Kidney epithelial cell (primary cell): ENCODE data around the gene GLE1. TPM values are rescaled to one million over a fixed set of nuclear protein-coding genes. Genes with fewer than 3 reads are reported as not detected.

Experiments
- DNase-seq: peaks from one replicate; pipeline ENCODE4 v3.0.0-alpha.2; 2010; ENCODE audit warnings: low read depth
- H3K27me3 ChIP-seq: 2 replicates; pipeline ENCODE4 v1.6.0; 2011; ENCODE audit warnings: low read length; ENCODE audit not compliant: control insufficient read depth, insufficient read depth
- H3K36me3 ChIP-seq: 2 replicates; pipeline ENCODE4 v1.5.1; 2011; ENCODE audit warnings: low read length; ENCODE audit not compliant: control insufficient read depth, insufficient read depth
- H3K4me3 ChIP-seq: 2 replicates; pipeline ENCODE4 v1.5.1; 2011; ENCODE audit warnings: low read depth, mild to moderate bottlenecking, control low read depth, low read length
- CTCF ChIP-seq: IDR thresholded peaks from 2 replicates; pipeline ENCODE4 v1.5.1; 2011; ENCODE audit warnings: mild to moderate bottlenecking, moderate library complexity, low read length, control low read depth, inconsistent platforms; ENCODE audit not compliant: insufficient read depth, poor library complexity, severe bottlenecking
- total RNA-seq: library from RNA; depleted of rRNA; stranded (reverse); fragments of >200 nt; gene quantifications from 2 replicates; pipeline ENCODE4 v1.2.3, GENCODE V29; 2015

The GLE1 gene
- total RNA-seq, 1 donor from 2014 or later = 31.7 TPM

GRCh38 chr9:128551657-128552152 is 47.2 kb downstream of the GLE1 start:
- no peak for DNase-seq
- no peak for TF ChIP-seq CTCF
- Histone ChIP-seq H3K27me3 (no peaks in the 10 kb centered on the region), H3K36me3 (no peaks in the 10 kb centered on the region), H3K4me3 (peak overlapping the region; percentile 92)

- peak within 1 kb of the TSS; percentile 92 for H3K4me3 ChIP-seq
- no peaks in the 10 kb centered on the region for H3K27me3 ChIP-seq
- no peak for DNase-seq
- no peaks in the 10 kb centered on the region for H3K36me3 ChIP-seq
- TF ChIP-seq CTCF = no peak
Observed at GRCh38 chr9:128552153-128552743, 47.7 kb downstream of the GLE1 start, which contains the start of gene SPTAN1. Gene SPTAN1 (plus strand): TSS chr9:128552587. CDS start chr9:128566741, 14,154 bp downstream.

GRCh38 chr9:128552744-128553440 is 48.4 kb downstream of the GLE1 start:
- H3K27me3 ChIP-seq = no peaks in the 10 kb centered on the region
- peak overlapping the region; percentile 92 for H3K4me3 ChIP-seq
- H3K36me3 ChIP-seq = no peaks in the 10 kb centered on the region
- DNase-seq = no peak
- no peak for TF ChIP-seq CTCF

GRCh38 chr9:128553728-128554127 is 49.2 kb downstream of the GLE1 start:
- peak overlapping the region; percentile 92 for H3K4me3 ChIP-seq
- no peaks in the 10 kb centered on the region for H3K27me3 ChIP-seq
- no peak for DNase-seq
- no peaks in the 10 kb centered on the region for H3K36me3 ChIP-seq
- no peak for TF ChIP-seq CTCF

- no peaks in the 10 kb centered on the region for H3K27me3 ChIP-seq
- H3K36me3 ChIP-seq = no peaks in the 10 kb centered on the region
- no peak for TF ChIP-seq CTCF
- DNase-seq = peak; percentile 83
- H3K4me3 ChIP-seq = peak overlapping the region; percentile 92
Observed at GRCh38 chr9:128554155-128554862, 49.8 kb downstream of the GLE1 start.
